HepG2 (cell line): ENCODE measurements around the gene PAPPA.

Experiments
- ATF6 ChIP-seq: sonication (generic); formaldehyde crosslinking; conservative IDR thresholded peaks from 2 replicates; pipeline ENCODE4 v1.4.0; 2020; ENCODE audit warnings: missing genetic modification reagents
- CREB1 ChIP-seq, 2 experiments: fragments of 450-650 bp in 1 of 2; IDR thresholded peaks; 2 replicates each; pipeline ENCODE4 v1.6.1; 2016 to 2017; ENCODE audit warnings: control low read depth in 1 of 2, mild to moderate bottlenecking in 1 of 2, missing compliant biosample characterization in 1 of 2, missing genetic modification characterization in 1 of 2
- CTCF ChIP-seq: sonication (generic); formaldehyde crosslinking; IDR thresholded peaks from 2 replicates; pipeline ENCODE4 v1.5.0; 2020; ENCODE audit warnings: mild to moderate bottlenecking, missing genetic modification reagents, moderate library complexity
- FOXA1 ChIP-seq, 2 experiments: fragments of 450-650 bp in 1 of 2; sonication (generic) in 1 of 2; formaldehyde crosslinking in 1 of 2; IDR thresholded peaks; 2 replicates each; pipeline versions ENCODE4 v1.4.0 to v1.6.1; 2016 to 2020; ENCODE audit warnings: missing genetic modification reagents in 1 of 2
- MXD1 ChIP-seq: sonication (generic); formaldehyde crosslinking; IDR thresholded peaks from 2 replicates; pipeline ENCODE4 v1.4.0; 2020; ENCODE audit warnings: mild to moderate bottlenecking, missing genetic modification reagents
- NR1H2 ChIP-seq: sonication (generic); formaldehyde crosslinking; IDR thresholded peaks from 2 replicates; pipeline ENCODE4 v1.8.1; 2022; ENCODE audit warnings: low read depth, missing genetic modification reagents, borderline replicate concordance
- POLR2A ChIP-seq, 2 experiments: IDR thresholded peaks; 2 replicates each; pipeline ENCODE4 v1.6.1; 2011; ENCODE audit warnings: low read depth in 2 of 2, low read length in 2 of 2, mild to moderate bottlenecking in 1 of 2, moderate library complexity in 1 of 2; ENCODE audit not compliant: insufficient read depth in 1 of 2
- SRSF9 ChIP-seq: fragments of 200-400 bp; formaldehyde crosslinking; IDR thresholded peaks from 2 replicates; pipeline ENCODE4 v1.6.1; 2018; ENCODE audit warnings: borderline replicate concordance, mild to moderate bottlenecking, low read depth, low read length; ENCODE audit not compliant: insufficient read depth, poor library complexity, severe bottlenecking
- TP53 ChIP-seq: sonication (generic); formaldehyde crosslinking; conservative IDR thresholded peaks from 2 replicates; pipeline ENCODE4 v1.4.0; 2020; ENCODE audit warnings: missing genetic modification reagents
- ZBTB49 ChIP-seq: sonication (generic); formaldehyde crosslinking; IDR thresholded peaks from 2 replicates; pipeline ENCODE4 v1.4.0; 2020; ENCODE audit warnings: missing genetic modification reagents, borderline replicate concordance
- ZNF160 ChIP-seq: sonication (generic); formaldehyde crosslinking; IDR thresholded peaks from 2 replicates; pipeline ENCODE4 v1.8.0; 2022; ENCODE audit warnings: mild to moderate bottlenecking, inconsistent platforms, missing genetic modification reagents
- ZNF263 ChIP-seq: sonication (generic); formaldehyde crosslinking; IDR thresholded peaks from 2 replicates; pipeline ENCODE4 v1.4.0; 2020; ENCODE audit warnings: missing genetic modification reagents
- ZNF34 ChIP-seq: sonication (generic); formaldehyde crosslinking; IDR thresholded peaks from 2 replicates; pipeline ENCODE4 v1.4.0; 2020; ENCODE audit warnings: mild to moderate bottlenecking, missing genetic modification reagents, borderline replicate concordance
- ZNF574 ChIP-seq: sonication (generic); formaldehyde crosslinking; IDR thresholded peaks from 2 replicates; pipeline ENCODE4 v1.4.0; 2020; ENCODE audit warnings: missing genetic modification reagents

GRCh38 chr9:116285320-116285719 is 131.7 kb downstream of the PAPPA start:
- TF ChIP-seq CTCF, result no peak
- TF ChIP-seq ZNF34 (CRISPR knock-in tag), result no peak
- TF ChIP-seq POLR2A (IDR thresholded peaks at IDR 0.05; ENCODE audit: insufficient read depth in 1 of 2, low read depth in 2 of 2, low read length in 2 of 2), result no peak
- no peak for TF ChIP-seq NR1H2
- no peak for TF ChIP-seq TP53
- TF ChIP-seq ZBTB49, result no peak
- no peak for TF ChIP-seq ZNF574
- TF ChIP-seq ATF6 (CRISPR knock-in tag), result no peak
- no peak for TF ChIP-seq MXD1 (CRISPR knock-in tag)
- no peak for TF ChIP-seq SRSF9
- TF ChIP-seq ZNF263, result no peak
- no peak for TF ChIP-seq CREB1 (IDR thresholded peaks at IDR 0.05)
- no peak for TF ChIP-seq CREB1 (CRISPR knock-in tag; IDR thresholded peaks at IDR 0.05)
- TF ChIP-seq ZNF160 (CRISPR knock-in tag), result no peak
- no peak for TF ChIP-seq FOXA1 (IDR thresholded peaks at IDR 0.05)
- no peak for TF ChIP-seq FOXA1 (CRISPR knock-in tag; IDR thresholded peaks at IDR 0.05)
